ENCODE measurements around the gene HDDC2.

HDDC2 gene

GRCh38 chr6:125271486-125272159 is 30.1 kb downstream of the HDDC2 start:
- DNase-seq (ENCODE audit: low read depth, low spot score), result no peak

GRCh38 chr6:125270380-125270779 is 31.4 kb downstream of the HDDC2 start:
- DNase-seq (ENCODE audit: low read depth, low spot score), result no peak

GRCh38 chr6:125269328-125269985 is 32.3 kb downstream of the HDDC2 start:
- DNase-seq (ENCODE audit: low read depth, low spot score), result no peak

- no peak for DNase-seq (ENCODE audit: low read depth, low spot score)
Observed at GRCh38 chr6:125268765-125269164, 33.0 kb downstream of the HDDC2 start.

- no peak for DNase-seq (ENCODE audit: low read depth, low spot score)
Observed at GRCh38 chr6:125267806-125268523, 33.8 kb downstream of the HDDC2 start.

- DNase-seq (ENCODE audit: low read depth, low spot score), result no peak
Observed at GRCh38 chr6:125264476-125264875, 37.3 kb downstream of the HDDC2 start.

- DNase-seq (ENCODE audit: low read depth, low spot score), result no peak
Observed at GRCh38 chr6:125262016-125263013, 39.5 kb downstream of the HDDC2 start.

GRCh38 chr6:125259354-125259736 is 42.4 kb downstream of the HDDC2 start:
- no peak for DNase-seq (ENCODE audit: low read depth, low spot score)

- no peak for DNase-seq (ENCODE audit: low read depth, low spot score)
Observed at GRCh38 chr6:125258651-125259353, 43.0 kb downstream of the HDDC2 start.

- DNase-seq (ENCODE audit: low read depth, low spot score), result no peak
Observed at GRCh38 chr6:125257351-125257750, 44.4 kb downstream of the HDDC2 start.

GRCh38 chr6:125255201-125255600 is 46.6 kb downstream of the HDDC2 start:
- DNase-seq (ENCODE audit: low read depth, low spot score), result no peak

GRCh38 chr6:125254321-125254720 is 47.4 kb downstream of the HDDC2 start:
- DNase-seq (ENCODE audit: low read depth, low spot score), result no peak

- DNase-seq (ENCODE audit: low read depth, low spot score), result no peak
Observed at GRCh38 chr6:125253881-125254280, 47.9 kb downstream of the HDDC2 start.

- DNase-seq (ENCODE audit: low read depth, low spot score), result no peak
Observed at GRCh38 chr6:125252891-125253290, 48.9 kb downstream of the HDDC2 start.

- DNase-seq (ENCODE audit: low read depth, low spot score), result no peak
Observed at GRCh38 chr6:125251516-125252220, 50.1 kb downstream of the HDDC2 start.

GRCh38 chr6:125250511-125250910 is 51.3 kb downstream of the HDDC2 start:
- DNase-seq (ENCODE audit: low read depth, low spot score), result no peak

- no peak for DNase-seq (ENCODE audit: low read depth, low spot score)
Observed at GRCh38 chr6:125248136-125248535, 53.6 kb downstream of the HDDC2 start.

- DNase-seq (ENCODE audit: low read depth, low spot score), result no peak
Observed at GRCh38 chr6:125246566-125246965, 55.2 kb downstream of the HDDC2 start.

GRCh38 chr6:125245523-125246264 is 56.1 kb downstream of the HDDC2 start:
- no peak for DNase-seq (ENCODE audit: low read depth, low spot score)

GRCh38 chr6:125245109-125245508 is 56.7 kb downstream of the HDDC2 start:
- DNase-seq (ENCODE audit: low read depth, low spot score), result no peak
